Measurements from ENCODE around the gene JMJD7.

JMJD7 gene

DNA sequence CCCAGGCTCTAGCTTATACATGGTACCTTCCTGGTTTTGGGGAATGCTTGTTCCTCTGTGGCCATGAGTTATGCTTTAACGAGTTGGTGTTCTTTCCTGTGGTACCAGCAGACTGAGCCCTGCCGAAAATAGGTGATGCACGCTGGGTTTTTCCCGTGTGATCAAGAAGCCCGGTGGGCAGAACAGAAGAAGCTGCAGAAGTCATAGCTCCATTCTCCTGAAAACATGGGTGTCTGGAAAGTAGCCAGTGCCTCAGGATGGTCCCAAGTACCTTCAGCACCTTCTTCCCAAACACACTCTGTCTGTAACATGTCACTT lies 28.4 kb upstream of the JMJD7 start:
- no peak overlapping the region for H3K27ac ChIP-seq (ENCODE audit: low read depth, low read length)

DNA sequence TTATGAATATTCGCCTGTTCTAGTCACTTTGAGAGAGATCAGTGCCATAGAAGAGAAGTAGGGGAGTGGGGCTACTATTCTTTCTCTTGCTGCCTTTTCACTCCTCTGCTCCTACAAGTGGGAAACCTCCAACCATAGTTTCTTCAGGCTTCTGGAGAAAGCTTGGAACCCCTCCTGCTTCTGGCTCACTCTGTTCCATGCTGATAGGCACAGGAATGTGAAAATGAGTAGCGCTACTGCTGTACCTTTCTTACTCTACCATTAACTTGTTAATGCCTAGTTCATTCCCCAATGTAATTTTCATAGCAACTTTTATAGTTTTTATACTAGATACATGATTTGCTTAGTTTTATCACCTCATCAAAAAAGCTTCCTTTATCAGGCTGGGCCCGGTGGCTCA lies 26.7 kb upstream of the JMJD7 start:
- Histone ChIP-seq H3K36me3 (ENCODE audit: control insufficient read depth, low read length) (no peaks in the 10 kb centered on the region), H4K20me1 (ENCODE audit: control insufficient read depth, insufficient read depth, low read depth, low read length) (no peaks in the 10 kb centered on the region), H3K4me1 (ENCODE audit: control insufficient read depth, low read length) (peaks cover 4% of the 10 kb centered on the region), H3K27me3 (ENCODE audit: control insufficient read depth, low read length) (no peaks in the 10 kb centered on the region), H3K4me2 (ENCODE audit: low read length) (no peak overlapping the region), H3K27ac (ENCODE audit: low read depth, low read length) (no peak overlapping the region), H3K4me3 (ENCODE audit: low read length) (no peak overlapping the region), H3K79me2 (ENCODE audit: control insufficient read depth, low read length) (no peaks in the 10 kb centered on the region), H3K9me3 (ENCODE audit: control insufficient read depth, insufficient read depth, low read length) (no peaks in the 10 kb centered on the region), H3F3A (ENCODE audit: control insufficient read depth, insufficient read depth) (no peaks in the 10 kb centered on the region), H3K9me2 (replicated peaks; ENCODE audit: control insufficient read depth, low read length) (no peaks in the 10 kb centered on the region)
- TF ChIP-seq EZH2phosphoT487 (IDR thresholded peaks at IDR 0.05; ENCODE audit: borderline replicate concordance, low read length), result no peak
- TF ChIP-seq, protein P1, sequence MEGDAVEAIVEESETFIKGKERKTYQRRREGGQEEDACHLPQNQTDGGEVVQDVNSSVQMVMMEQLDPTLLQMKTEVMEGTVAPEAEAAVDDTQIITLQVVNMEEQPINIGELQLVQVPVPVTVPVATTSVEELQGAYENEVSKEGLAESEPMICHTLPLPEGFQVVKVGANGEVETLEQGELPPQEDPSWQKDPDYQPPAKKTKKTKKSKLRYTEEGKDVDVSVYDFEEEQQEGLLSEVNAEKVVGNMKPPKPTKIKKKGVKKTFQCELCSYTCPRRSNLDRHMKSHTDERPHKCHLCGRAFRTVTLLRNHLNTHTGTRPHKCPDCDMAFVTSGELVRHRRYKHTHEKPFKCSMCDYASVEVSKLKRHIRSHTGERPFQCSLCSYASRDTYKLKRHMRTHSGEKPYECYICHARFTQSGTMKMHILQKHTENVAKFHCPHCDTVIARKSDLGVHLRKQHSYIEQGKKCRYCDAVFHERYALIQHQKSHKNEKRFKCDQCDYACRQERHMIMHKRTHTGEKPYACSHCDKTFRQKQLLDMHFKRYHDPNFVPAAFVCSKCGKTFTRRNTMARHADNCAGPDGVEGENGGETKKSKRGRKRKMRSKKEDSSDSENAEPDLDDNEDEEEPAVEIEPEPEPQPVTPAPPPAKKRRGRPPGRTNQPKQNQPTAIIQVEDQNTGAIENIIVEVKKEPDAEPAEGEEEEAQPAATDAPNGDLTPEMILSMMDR (IDR thresholded peaks at IDR 0.05; ENCODE audit: low read depth, low read length, poor library complexity, severe bottlenecking), result no peak

More for the DNA sequence above, 28.4 kb upstream of the JMJD7 start:
- no peaks in the 10 kb centered on the region for H3K9me2 ChIP-seq (replicated peaks; ENCODE audit: control insufficient read depth, low read length)
- peaks cover 20% of the 10 kb centered on the region for H3K4me1 ChIP-seq (ENCODE audit: control insufficient read depth, low read length)
- no peak overlapping the region for H3K4me3 ChIP-seq (ENCODE audit: low read length)
- H3K27me3 ChIP-seq (ENCODE audit: control insufficient read depth, low read length), result no peaks in the 10 kb centered on the region
- H3F3A ChIP-seq (ENCODE audit: control insufficient read depth, insufficient read depth), result 0 out of 2 replicates have a peak, but pooled peaks cover 2% of the 10 kb centered on the region
- H4K20me1 ChIP-seq (ENCODE audit: control insufficient read depth, insufficient read depth, low read depth, low read length), result no peaks in the 10 kb centered on the region
- no peak for TF ChIP-seq EZH2phosphoT487 (IDR thresholded peaks at IDR 0.05; ENCODE audit: borderline replicate concordance, low read length)
- TF ChIP-seq, protein P1 (IDR thresholded peaks at IDR 0.05; ENCODE audit: low read depth, low read length, poor library complexity, severe bottlenecking), result no peak
- no peaks in the 10 kb centered on the region for H3K36me3 ChIP-seq (ENCODE audit: control insufficient read depth, low read length)
- H3K9me3 ChIP-seq (ENCODE audit: control insufficient read depth, insufficient read depth, low read length), result no peaks in the 10 kb centered on the region
- H3K4me2 ChIP-seq (ENCODE audit: low read length), result no peak overlapping the region
- H3K79me2 ChIP-seq (ENCODE audit: control insufficient read depth, low read length), result no peaks in the 10 kb centered on the region

DNA sequence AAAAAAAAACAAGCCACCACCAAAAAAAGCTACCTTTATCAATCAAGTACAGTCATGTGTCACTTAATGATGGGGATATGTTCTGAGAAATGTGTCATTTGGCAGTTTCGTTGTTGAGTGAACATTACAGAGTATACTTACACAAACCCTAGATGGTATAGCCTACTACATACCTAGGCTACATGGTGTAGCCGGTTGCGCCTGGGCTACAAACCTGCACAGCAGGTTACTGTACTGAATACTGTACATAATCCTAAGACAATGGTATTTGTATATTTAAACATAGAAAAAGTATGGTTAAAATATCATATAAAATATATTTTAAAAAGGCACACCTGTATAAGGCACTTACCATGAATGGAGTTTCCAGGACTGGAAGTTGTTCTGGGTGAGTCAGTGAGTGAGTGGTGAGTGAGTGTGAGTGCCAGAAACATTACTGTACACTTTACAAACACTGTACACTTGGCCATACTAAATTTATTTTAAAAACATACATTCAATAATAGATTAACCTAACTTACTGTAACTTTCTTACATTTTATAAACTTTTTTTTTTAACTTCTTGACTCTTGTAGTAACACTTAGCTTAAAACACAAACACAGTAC lies 25.9 kb upstream of the JMJD7 start:
- Histone ChIP-seq H3K9me3 (ENCODE audit: control insufficient read depth, insufficient read depth, low read length) (no peaks in the 10 kb centered on the region), H3K79me2 (ENCODE audit: control insufficient read depth, low read length) (no peaks in the 10 kb centered on the region), H3K36me3 (ENCODE audit: control insufficient read depth, low read length) (no peaks in the 10 kb centered on the region), H3F3A (ENCODE audit: control insufficient read depth, insufficient read depth) (no peaks in the 10 kb centered on the region), H3K9me2 (replicated peaks; ENCODE audit: control insufficient read depth, low read length) (no peaks in the 10 kb centered on the region), H3K27ac (ENCODE audit: low read depth, low read length) (no peak overlapping the region), H3K4me3 (ENCODE audit: low read length) (no peak overlapping the region), H3K27me3 (ENCODE audit: control insufficient read depth, low read length) (no peaks in the 10 kb centered on the region), H4K20me1 (ENCODE audit: control insufficient read depth, insufficient read depth, low read depth, low read length) (no peaks in the 10 kb centered on the region), H3K4me1 (ENCODE audit: control insufficient read depth, low read length) (no peaks in the 10 kb centered on the region), H3K4me2 (ENCODE audit: low read length) (no peak overlapping the region)
- TF ChIP-seq EZH2phosphoT487 (IDR thresholded peaks at IDR 0.05; ENCODE audit: borderline replicate concordance, low read length), result no peak
- TF ChIP-seq, protein P1 (IDR thresholded peaks at IDR 0.05; ENCODE audit: low read depth, low read length, poor library complexity, severe bottlenecking), result no peak

All from DOHH2 (cell line).